Trophoblast cell (in vitro differentiated cells and primary cell): ENCODE results near the gene ZSWIM6.
"Not testable (repeated sequence)": the region's sequence is repeated elsewhere in the genome, so short reads cannot be mapped to it uniquely, and the experiment has no call there.

Experiments used
- DNase-seq, 2 donors: peaks; one replicate each; pipeline ENCODE4 v3.0.0-alpha.2; 2016
- H2AFZ ChIP-seq: 2 replicates; pipeline ENCODE4 v1.6.1; 2013; ENCODE audit warnings: low read length, moderate library complexity, mild to moderate bottlenecking; ENCODE audit not compliant: insufficient read depth, poor library complexity
- H2AK5ac ChIP-seq: 2 replicates; pipeline ENCODE4 v1.6.1; 2013; ENCODE audit warnings: mild to moderate bottlenecking, low read length
- H2BK120ac ChIP-seq: 2 replicates; pipeline ENCODE4 v1.6.1; 2013; ENCODE audit warnings: low read length, mild to moderate bottlenecking, moderate library complexity; ENCODE audit not compliant: insufficient read depth, poor library complexity
- H2BK12ac ChIP-seq: 2 replicates; pipeline ENCODE4 v1.6.1; 2013; ENCODE audit warnings: mild to moderate bottlenecking, low read length, moderate library complexity
- H2BK5ac ChIP-seq: 2 replicates; pipeline ENCODE4 v1.6.1; 2013; ENCODE audit warnings: low read length, low read depth, moderate library complexity, mild to moderate bottlenecking; ENCODE audit not compliant: poor library complexity
- H3K14ac ChIP-seq: 2 replicates; pipeline ENCODE4 v1.6.1; 2013; ENCODE audit warnings: mild to moderate bottlenecking, low read length
- H3K18ac ChIP-seq: 2 replicates; pipeline ENCODE4 v1.6.1; 2013; ENCODE audit warnings: mild to moderate bottlenecking, low read length
- H3K23ac ChIP-seq: 2 replicates; pipeline ENCODE4 v1.6.1; 2013; ENCODE audit warnings: low read length
- H3K27ac ChIP-seq: 2 replicates; pipeline ENCODE4 v1.5.1; 2013; ENCODE audit warnings: low read depth, mild to moderate bottlenecking, inconsistent platforms, low read length, moderate library complexity
- H3K27me3 ChIP-seq: 2 replicates; pipeline ENCODE4 v1.6.1; 2013; ENCODE audit warnings: inconsistent platforms, mild to moderate bottlenecking, low read length, moderate library complexity; ENCODE audit not compliant: insufficient read depth
- H3K36me3 ChIP-seq, 2 experiments: 1 replicate in 1 of 2; 2 replicates in 1 of 2; pipeline ENCODE4 v1.6.1; 2013; ENCODE audit warnings: low read length in 2 of 2, mild to moderate bottlenecking in 2 of 2, moderate library complexity in 1 of 2; ENCODE audit not compliant: insufficient read depth in 2 of 2, control insufficient read depth in 1 of 2
- H3K4ac ChIP-seq: 2 replicates; pipeline ENCODE4 v1.6.1; 2013; ENCODE audit warnings: low read depth, mild to moderate bottlenecking, low read length, moderate library complexity
- H3K4me1 ChIP-seq, 2 experiments: 1 replicate in 1 of 2; 2 replicates in 1 of 2; pipeline ENCODE4 v1.6.1; 2013; ENCODE audit warnings: low read length in 2 of 2, mild to moderate bottlenecking in 2 of 2, moderate library complexity in 1 of 2; ENCODE audit not compliant: insufficient read depth in 2 of 2, control insufficient read depth in 1 of 2
- H3K4me2 ChIP-seq: 2 replicates; pipeline ENCODE4 v1.6.1; 2013; ENCODE audit warnings: inconsistent platforms, mild to moderate bottlenecking, low read length, moderate library complexity
- H3K4me3 ChIP-seq: 2 replicates; pipeline ENCODE4 v1.5.1; 2013; ENCODE audit warnings: mild to moderate bottlenecking, low read depth, low read length, inconsistent platforms
- H3K79me1 ChIP-seq: one replicate; pipeline ENCODE4 v1.6.1; 2013; ENCODE audit warnings: low read length
- H3K79me2 ChIP-seq: 2 replicates; pipeline ENCODE4 v1.6.1; 2013; ENCODE audit warnings: low read length, mild to moderate bottlenecking; ENCODE audit not compliant: control insufficient read depth, insufficient read depth, poor library complexity
- H3K9ac ChIP-seq: 2 replicates; pipeline ENCODE4 v1.6.1; 2013; ENCODE audit warnings: mild to moderate bottlenecking, low read length
- H3K9me3 ChIP-seq: 2 replicates; pipeline ENCODE4 v1.6.1; 2013; ENCODE audit warnings: low read depth, mild to moderate bottlenecking, control low read depth, inconsistent platforms, low read length; ENCODE audit not compliant: insufficient read depth
- H4K12ac ChIP-seq: 2 replicates; pipeline ENCODE4 v1.6.1; 2013; ENCODE audit warnings: low read depth, mild to moderate bottlenecking, low read length, moderate library complexity
- H4K8ac ChIP-seq: 2 replicates; pipeline ENCODE4 v1.6.1; 2013; ENCODE audit warnings: low read depth, mild to moderate bottlenecking, low read length, moderate library complexity
- H4K91ac ChIP-seq: one replicate; pipeline ENCODE4 v1.6.1; 2013; ENCODE audit warnings: low read depth, mild to moderate bottlenecking, low read length, moderate library complexity
- WGBS: extraction: QIAGEN DNeasy Blood & Tissue Kit; methylation state at CpG from one replicate; pipeline ENCODE4 v1.1.7; 2013; ENCODE audit warnings: missing lambda C conversion rate; ENCODE audit not compliant: insufficient read length, insufficient coverage; ENCODE audit errors: extremely low coverage; 5-methylcytosine and 5-hydroxymethylcytosine counted together

The ZSWIM6 gene

GRCh38 chr5:61419106-61419505, 87.0 kb downstream of the ZSWIM6 start:
- no peak for DNase-seq
- Histone ChIP-seq H3K4me3 (no peak overlapping the region), H2AK5ac (no peak overlapping the region), H3K18ac (no peak overlapping the region), H2BK12ac (no peak overlapping the region), H2BK120ac (no peak overlapping the region), H3K27me3 (no peaks in the 10 kb centered on the region), H3K9ac (no peak overlapping the region), H4K91ac (no peak overlapping the region), H3K36me3 (no peaks in the 10 kb centered on the region), H2BK5ac (no peak overlapping the region), H3K79me1 (no peaks in the 10 kb centered on the region), H3K79me2 (no peaks in the 10 kb centered on the region), H3K4ac (no peak overlapping the region), H3K9me3 (no peaks in the 10 kb centered on the region), H3K4me1 (peaks cover 0 to 6% of the 10 kb centered on the region in 2 experiments), H2AFZ (no peak overlapping the region), H3K27ac (no peak overlapping the region), H3K4me2 (no peak overlapping the region), H4K8ac (no peak overlapping the region), H4K12ac (no peak overlapping the region), H3K14ac (no peak overlapping the region), H3K23ac (no peak overlapping the region)
- no CpG with 5 or more reads among the region's 2 CpGs for WGBS

DNA sequence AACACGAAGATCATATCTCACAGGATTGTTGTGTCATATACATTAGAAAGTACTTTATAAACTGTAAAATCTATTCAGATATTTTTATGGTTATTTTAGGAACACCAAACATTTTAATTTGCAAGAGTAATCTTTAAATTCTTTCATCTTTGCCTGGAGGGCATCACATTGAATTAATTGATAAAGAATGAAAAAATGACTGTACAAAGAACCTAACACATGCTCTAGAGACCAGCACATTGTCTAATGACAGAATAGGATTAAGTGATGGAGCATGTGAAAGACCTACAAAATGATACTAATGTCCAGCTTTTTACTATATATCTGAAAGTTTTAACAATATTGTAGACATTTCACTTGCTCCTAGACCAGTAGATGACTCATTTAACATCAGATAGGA, 88.0 kb downstream of the ZSWIM6 start:
- Histone ChIP-seq H3K4me2 (no peak overlapping the region), H2AFZ (no peak overlapping the region), H3K4ac (no peak overlapping the region), H2BK12ac (no peak overlapping the region), H3K36me3 (no peaks in the 10 kb centered on the region), H2AK5ac (no peak overlapping the region), H3K79me1 (no peaks in the 10 kb centered on the region), H3K27me3 (no peaks in the 10 kb centered on the region), H3K79me2 (peaks cover 2% of the 10 kb centered on the region), H3K23ac (no peak overlapping the region), H3K4me1 (peaks cover 0 to 6% of the 10 kb centered on the region in 2 experiments), H4K12ac (no peak overlapping the region), H3K14ac (no peak overlapping the region), H3K9me3 (no peaks in the 10 kb centered on the region), H3K27ac (no peak overlapping the region), H4K91ac (no peak overlapping the region), H3K9ac (no peak overlapping the region), H3K4me3 (no peak overlapping the region), H3K18ac (no peak overlapping the region), H2BK120ac (no peak overlapping the region), H4K8ac (no peak overlapping the region), H2BK5ac (no peak overlapping the region)
- WGBS = no CpG with 5 or more reads among the region's 1 CpG
- DNase-seq = no peak

- not testable (repeated sequence) for H3K27ac ChIP-seq, H3K79me2 ChIP-seq, H4K8ac ChIP-seq, H3K79me1 ChIP-seq, H3K4me1 ChIP-seq, H3K9ac ChIP-seq, H4K12ac ChIP-seq, H2BK5ac ChIP-seq, H4K91ac ChIP-seq, H3K4ac ChIP-seq, H3K4me3 ChIP-seq, H2BK12ac ChIP-seq, H3K18ac ChIP-seq, H3K14ac ChIP-seq, H3K23ac ChIP-seq, H3K27me3 ChIP-seq, H3K36me3 ChIP-seq, H2AK5ac ChIP-seq, H3K4me2 ChIP-seq, H3K9me3 ChIP-seq, DNase-seq, H2BK120ac ChIP-seq, H2AFZ ChIP-seq
Observed at GRCh38 chr5:61421262-61421661, 89.2 kb downstream of the ZSWIM6 start.

DNA sequence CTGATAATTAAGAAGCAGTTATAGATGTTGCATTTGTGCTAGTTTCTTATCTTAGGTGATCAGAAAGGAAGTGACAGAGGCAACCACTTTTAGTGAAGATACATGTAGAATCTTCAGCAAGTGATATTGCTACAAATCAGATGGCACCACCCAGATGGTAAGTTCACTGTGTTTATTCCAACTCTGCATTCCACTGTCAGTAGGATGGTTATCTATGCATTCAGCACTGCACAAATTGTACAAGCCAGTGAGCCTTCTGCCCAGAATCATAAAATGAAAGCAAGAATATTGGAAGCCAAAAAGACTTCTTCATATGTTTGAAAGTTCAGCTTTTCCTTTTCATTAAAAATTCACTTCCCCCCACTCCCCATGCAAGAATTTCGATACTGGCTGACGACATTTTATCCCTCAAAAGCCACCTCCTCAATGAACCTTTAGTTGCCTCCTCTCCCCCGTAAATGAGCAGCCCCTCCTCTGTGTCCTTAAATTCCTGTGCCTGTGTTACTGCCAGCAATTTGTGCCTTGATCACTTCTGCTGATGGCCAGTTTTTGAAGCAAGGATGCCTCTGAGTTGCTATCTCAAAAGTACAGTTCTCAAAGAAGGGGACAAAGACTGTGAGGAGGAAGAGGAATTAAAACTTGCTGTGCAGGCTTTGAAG, 91.6 kb downstream of the ZSWIM6 start:
- H2BK12ac ChIP-seq = no peak overlapping the region
- no peaks in the 10 kb centered on the region for H3K79me1 ChIP-seq
- H3K79me2 ChIP-seq = peaks cover 2% of the 10 kb centered on the region
- no peak overlapping the region for H4K12ac ChIP-seq
- no peak overlapping the region for H2AFZ ChIP-seq
- H3K4me3 ChIP-seq = no peak overlapping the region
- H3K4me1 ChIP-seq = no peaks in the 10 kb centered on the region
- no peak overlapping the region for H4K91ac ChIP-seq
- no peak overlapping the region for H2BK120ac ChIP-seq
- no peaks in the 10 kb centered on the region for H3K27me3 ChIP-seq
- no peak overlapping the region for H3K4me2 ChIP-seq
- no peak overlapping the region for H3K23ac ChIP-seq
- no peak overlapping the region for H3K18ac ChIP-seq
- no peak overlapping the region for H2AK5ac ChIP-seq
- H2BK5ac ChIP-seq = no peak overlapping the region
- no peaks in the 10 kb centered on the region for H3K9me3 ChIP-seq
- no peaks in the 10 kb centered on the region for H3K36me3 ChIP-seq
- no peak overlapping the region for H4K8ac ChIP-seq
- no peak for DNase-seq
- H3K14ac ChIP-seq = no peak overlapping the region
- no CpG with 5 or more reads among the region's 3 CpGs for WGBS
- H3K9ac ChIP-seq = no peak overlapping the region
- no peak overlapping the region for H3K27ac ChIP-seq
- H3K4ac ChIP-seq = no peak overlapping the region
